MM.1S (cell line): ENCODE results near the gene SOWAHB.

ENCODE experiments used
- EZH2 ChIP-seq: fragments of 300-600 bp; sonication (generic); optimal IDR thresholded peaks from 2 replicates; pipeline ENCODE3; 2017; ENCODE audit warnings: low read depth, mild to moderate bottlenecking, antibody characterized with exemption, low read length, mixed read lengths
- EZH2phosphoT487 ChIP-seq: fragments of 300-600 bp; sonication (generic); IDR thresholded peaks from 2 replicates; pipeline ENCODE4 v1.6.1; 2018; ENCODE audit warnings: antibody characterized with exemption, low read length

DNA sequence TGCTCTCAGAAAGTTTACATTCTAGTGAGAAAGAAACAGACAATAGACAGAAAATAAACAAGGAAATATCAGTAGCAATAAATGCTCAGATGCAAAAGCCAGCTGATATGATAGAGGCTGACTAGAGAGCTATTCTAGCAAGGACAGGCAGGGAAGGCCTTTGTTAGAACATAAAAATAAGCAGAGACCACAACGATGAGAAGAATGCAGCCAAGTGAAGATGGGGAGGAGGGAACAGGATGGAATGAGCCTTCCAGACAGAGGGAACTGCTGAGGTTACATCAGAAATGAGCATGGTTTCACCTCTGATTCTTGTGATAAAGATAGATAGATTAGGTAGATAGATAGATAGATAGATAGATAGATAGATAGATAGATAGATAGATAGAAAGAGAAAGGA is 7.6 kb upstream of the SOWAHB start:
- TF ChIP-seq EZH2 (no peak), EZH2phosphoT487 (no peak)
